Uterus (tissue), 4 donors: ENCODE measurements around the gene SLC4A8. TPM values are rescaled to one million over a fixed set of nuclear protein-coding genes. Genes with fewer than 3 reads are reported as not detected.

ENCODE experiments used
- DNase-seq, 2 donors: peaks; one replicate each; pipeline ENCODE4 v3.0.0-alpha.2; 2019 to 2020
- H3K27ac ChIP-seq, 2 donors: fragments of 200-600 bp; sonication (generic); 1 replicate in 1 of 2; 2 replicates in 1 of 2; pipeline ENCODE4 v1.5.1; 2016 to 2018
- H3K27me3 ChIP-seq, 2 donors: fragments of 200-600 bp; sonication (generic); one replicate each; pipeline ENCODE4 v1.5.1; 2018 to 2019; ENCODE audit warnings: control low read depth in 1 of 2
- H3K36me3 ChIP-seq, 2 donors: fragments of 200-600 bp; sonication (generic); one replicate each; pipeline ENCODE4 v1.5.1; 2019; ENCODE audit warnings: control low read depth in 1 of 2
- H3K4me1 ChIP-seq, 2 donors: fragments of 200-600 bp; sonication (generic); one replicate each; pipeline ENCODE4 v1.5.1; 2018 to 2019; ENCODE audit warnings: control low read depth in 1 of 2
- H3K4me3 ChIP-seq, 2 donors: fragments of 200-600 bp; sonication (generic); 1 replicate in 1 of 2; 2 replicates in 1 of 2; pipeline ENCODE4 v1.5.1; 2018 to 2019; ENCODE audit warnings: mild to moderate bottlenecking in 1 of 2
- H3K9me3 ChIP-seq, 2 donors: fragments of 200-600 bp; sonication (generic); one replicate each; pipeline ENCODE4 v1.5.1; 2019; ENCODE audit warnings: control low read depth in 1 of 2
- CTCF ChIP-seq, 4 experiments: fragments of 200-600 bp in 2 of 4; fragments of 450-650 bp in 2 of 4; sonication (generic) in 2 of 4; IDR thresholded peaks; one replicate each; pipeline ENCODE4 v1.5.1; 2016 to 2019; ENCODE audit warnings: antibody characterized with exemption in 4 of 4, mild to moderate bottlenecking in 2 of 4, moderate library complexity in 1 of 4
- POLR2A ChIP-seq, 2 donors: fragments of 450-650 bp; IDR thresholded peaks; one replicate each; pipeline ENCODE4 v1.6.1; 2016; ENCODE audit warnings: antibody characterized with exemption in 2 of 2, mild to moderate bottlenecking in 1 of 2, moderate library complexity in 1 of 2
- intact Hi-C: fragments of 100-400 bp; cut with DNase I; formaldehyde crosslinking; loops from one replicate; pipeline ENCODE4 v1.15.1; 2023; ENCODE audit warnings: low total_unique reads
- total RNA-seq, 4 donors: library from RNA; depleted of rRNA in 3 of 4; stranded (reverse); fragments of >200 nt in 3 of 4; gene quantifications; one replicate each; pipeline versions ENCODE4 v1.1.0 to v1.2.4, GENCODE V29; 2014 to 2023
- donor health status: DM: yes; HTN: yes; CAD: no.

Gene SLC4A8
- total RNA-seq, 4 donors from 2014 or later = under 0.01 to 8.0 (median 1.3) TPM; not detected in 1

GRCh38 chr12:51388069-51388799 lies 36.4 kb upstream of the SLC4A8 start:
- Histone ChIP-seq H3K9me3 (no peaks in the 10 kb centered on the region), H3K4me3 (no peak overlapping the region), H3K27ac (no peak overlapping the region), H3K4me1 (no peaks in the 10 kb centered on the region), H3K36me3 (no peaks in the 10 kb centered on the region), H3K27me3 (peaks cover 9 to 10% of the 10 kb centered on the region in 2 donors)
- intact Hi-C loops = no loop called here
- TF ChIP-seq CTCF (IDR thresholded peaks at IDR 0.05) (no peak), POLR2A (IDR thresholded peaks at IDR 0.05) (no peak)
- DNase-seq = no peak

GRCh38 chr12:51388846-51389245 lies 35.8 kb upstream of the SLC4A8 start:
- H3K36me3 ChIP-seq = no peaks in the 10 kb centered on the region
- H3K4me3 ChIP-seq = no peak overlapping the region
- no peak overlapping the region for H3K27ac ChIP-seq
- DNase-seq = no peak
- H3K27me3 ChIP-seq = peaks cover 9 to 10% of the 10 kb centered on the region in 2 donors
- intact Hi-C loops = no loop called here
- TF ChIP-seq POLR2A (IDR thresholded peaks at IDR 0.05) = no peak
- no peak for TF ChIP-seq CTCF (IDR thresholded peaks at IDR 0.05)
- H3K4me1 ChIP-seq = no peaks in the 10 kb centered on the region
- no peaks in the 10 kb centered on the region for H3K9me3 ChIP-seq

GRCh38 chr12:51389302-51389999 lies 35.2 kb upstream of the SLC4A8 start:
- no peaks in the 10 kb centered on the region for H3K9me3 ChIP-seq
- H3K4me3 ChIP-seq = no peak overlapping the region
- H3K4me1 ChIP-seq = no peaks in the 10 kb centered on the region
- no peaks in the 10 kb centered on the region for H3K36me3 ChIP-seq
- intact Hi-C loops = no loop called here
- H3K27ac ChIP-seq = no peak overlapping the region
- no peak for DNase-seq
- no peak for TF ChIP-seq CTCF (IDR thresholded peaks at IDR 0.05)
- no peak for TF ChIP-seq POLR2A (IDR thresholded peaks at IDR 0.05)
- H3K27me3 ChIP-seq = peaks cover 9 to 10% of the 10 kb centered on the region in 2 donors

- Histone ChIP-seq H3K4me1 (no peaks in the 10 kb centered on the region), H3K4me3 (no peak overlapping the region), H3K27ac (no peak overlapping the region), H3K27me3 (peaks cover 9 to 10% of the 10 kb centered on the region in 2 donors), H3K9me3 (no peaks in the 10 kb centered on the region), H3K36me3 (no peaks in the 10 kb centered on the region)
- intact Hi-C loops = no loop called here
- no peak for DNase-seq
- no peak for TF ChIP-seq CTCF (IDR thresholded peaks at IDR 0.05)
- TF ChIP-seq POLR2A (IDR thresholded peaks at IDR 0.05) = no peak
These were observed 34.2 kb upstream of the SLC4A8 start for GRCh38 chr12:51390457-51390856.

- TF ChIP-seq POLR2A (IDR thresholded peaks at IDR 0.05) = no peak
- no peak for TF ChIP-seq CTCF (IDR thresholded peaks at IDR 0.05)
- Histone ChIP-seq H3K4me1 (no peaks in the 10 kb centered on the region), H3K4me3 (peak overlapping the region in 1 of 2 donors; percentile 34), H3K9me3 (no peaks in the 10 kb centered on the region), H3K27ac (no peak overlapping the region), H3K36me3 (no peaks in the 10 kb centered on the region), H3K27me3 (peaks cover 9 to 10% of the 10 kb centered on the region in 2 donors)
- intact Hi-C loops = no loop called here
- DNase-seq = no peak
These were observed 33.7 kb upstream of the SLC4A8 start for GRCh38 chr12:51390891-51391282.
